Superior temporal gyrus (tissue), 1 donor: ENCODE data around the gene ARHGAP22.

Source experiments
- DNase-seq: peaks from one replicate; pipeline ENCODE4 v3.0.0-alpha.2; 2016; ENCODE audit errors: extremely low spot score

The ARHGAP22 gene

DNA sequence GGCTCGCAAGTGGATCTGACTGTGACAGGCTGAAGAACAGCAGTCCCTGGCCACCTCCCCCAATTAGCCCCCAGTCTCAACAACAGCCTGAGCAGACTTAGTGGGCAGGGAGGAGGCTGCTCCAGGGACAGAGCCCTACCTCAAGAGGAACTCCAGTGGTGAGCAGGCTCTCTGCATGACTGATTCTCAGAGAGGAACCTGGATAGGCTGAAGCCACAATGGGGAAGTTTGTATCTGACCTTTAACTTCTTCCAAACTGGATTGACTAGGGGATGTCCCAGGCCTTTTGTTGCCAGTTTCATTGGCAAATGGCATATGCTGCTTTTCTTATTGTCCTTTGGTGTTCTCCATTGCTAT is 93.0 kb downstream of the ARHGAP22 start:
- DNase-seq = no peak

DNA sequence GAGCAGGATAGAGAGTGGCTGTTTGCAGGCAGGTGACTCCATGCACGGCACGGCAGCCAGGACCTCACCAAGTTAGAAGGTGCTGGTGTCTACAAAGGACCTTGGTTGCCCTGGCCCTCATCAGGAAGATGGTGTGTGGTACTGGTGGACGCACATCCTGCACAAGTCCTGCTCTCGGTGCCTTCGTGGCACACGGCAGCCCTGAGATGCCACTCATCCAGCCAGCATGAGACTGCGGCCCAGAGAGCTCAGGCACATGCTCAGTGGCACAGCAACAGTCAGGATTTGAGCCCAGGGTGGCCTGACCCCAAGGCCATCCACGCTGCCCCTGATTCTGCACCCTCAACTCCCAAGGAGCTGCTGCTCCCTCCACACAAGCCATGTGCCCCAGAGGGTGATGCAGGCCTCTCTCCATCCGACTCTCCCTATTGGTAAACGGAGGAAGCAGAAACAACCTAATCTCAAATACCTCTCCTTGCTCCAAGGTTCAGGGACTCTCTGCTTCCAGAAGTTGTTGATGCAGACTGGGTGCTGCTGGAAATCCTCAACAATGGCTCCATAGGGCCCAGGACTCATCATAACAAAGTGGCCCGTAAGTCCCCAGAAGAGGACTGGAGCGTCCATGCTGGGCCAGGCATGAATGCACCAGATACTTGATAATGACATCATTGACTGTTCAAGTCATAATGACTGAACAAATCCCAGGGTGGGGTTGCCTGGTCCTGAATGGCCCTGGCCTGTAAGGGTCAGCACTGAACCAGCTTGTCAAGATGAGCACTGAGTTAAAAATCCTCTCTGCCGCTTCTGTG is 93.6 kb downstream of the ARHGAP22 start:
- DNase-seq = no peak

DNA sequence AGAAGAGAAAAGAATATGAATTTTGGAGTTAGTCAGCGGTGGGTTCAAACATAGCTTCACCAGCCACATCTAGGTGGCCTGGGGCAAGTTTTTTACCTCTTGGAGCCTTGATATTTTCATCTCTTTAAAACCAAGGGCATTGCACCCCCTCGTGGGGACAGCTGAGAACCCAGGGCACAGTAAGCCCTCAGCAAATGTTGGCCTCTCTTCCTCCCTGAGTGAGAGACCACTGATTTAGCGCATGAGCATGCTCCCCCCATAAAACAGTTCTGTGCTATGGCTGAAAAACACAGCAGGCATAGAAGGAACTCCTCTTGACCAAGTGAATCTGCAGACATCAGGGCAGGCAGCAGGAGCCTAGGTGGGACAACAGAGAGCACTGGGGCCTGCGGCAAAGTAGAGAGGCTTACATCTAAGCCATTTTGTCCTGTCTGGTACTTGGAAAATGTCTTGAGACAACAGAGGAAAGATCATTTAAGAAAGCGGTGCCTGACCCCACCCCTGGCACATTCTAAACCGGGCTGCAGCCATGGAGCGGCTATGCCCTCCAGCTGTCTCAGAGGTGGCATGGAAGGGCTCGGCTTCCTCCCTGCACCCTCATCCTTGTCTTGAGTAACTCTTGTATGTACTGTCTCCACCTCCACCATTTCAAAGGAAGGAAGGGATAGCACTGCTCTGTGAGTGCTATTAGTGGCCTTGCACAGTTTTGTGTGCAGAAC is 94.7 kb downstream of the ARHGAP22 start:
- DNase-seq = no peak

DNA sequence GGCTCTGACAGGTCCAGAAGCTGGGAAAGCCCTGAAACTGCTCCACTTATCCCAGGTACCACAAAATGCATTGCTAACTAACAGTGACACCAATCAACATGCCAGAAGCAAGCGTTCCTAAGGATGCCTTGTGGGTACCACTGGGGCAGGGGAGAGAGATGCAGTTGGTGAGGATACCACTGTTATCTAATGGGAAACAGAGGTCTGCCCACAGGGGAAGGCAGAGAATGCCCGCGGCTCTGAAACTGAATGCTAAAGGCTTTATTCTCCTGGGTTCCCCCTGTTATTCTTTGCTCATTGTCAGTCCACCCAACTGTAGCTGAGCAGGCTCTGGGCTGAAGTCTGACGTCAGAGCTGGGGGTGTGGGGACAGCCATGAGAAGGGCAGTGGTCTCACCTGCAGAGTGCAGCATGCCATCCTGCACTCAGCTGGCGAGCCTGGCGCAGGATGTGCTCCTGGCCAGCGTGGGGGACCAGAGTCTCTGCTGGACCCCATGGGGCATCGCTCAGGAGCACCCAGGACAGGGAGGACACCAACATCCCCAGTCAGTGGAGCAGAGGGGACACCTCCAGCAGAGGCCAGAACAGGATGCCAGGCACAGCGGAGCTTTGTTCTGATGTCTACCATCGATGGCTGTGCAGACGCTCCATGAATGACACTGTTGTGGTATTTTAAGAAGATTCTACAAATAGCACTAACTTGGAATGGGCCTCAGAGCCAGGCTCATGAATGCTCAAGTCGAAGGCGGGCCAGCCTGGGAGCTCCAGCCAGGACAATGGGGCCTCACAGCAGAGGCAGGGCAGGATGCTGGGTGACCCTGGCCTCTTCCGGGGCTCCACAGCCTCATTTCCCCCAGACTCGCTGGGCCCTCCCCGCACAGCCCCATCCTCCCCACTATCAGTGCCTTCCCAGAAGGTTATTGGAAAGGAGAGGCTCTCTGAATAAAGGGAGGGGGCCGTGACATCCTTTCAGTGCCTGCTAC is 95.8 kb downstream of the ARHGAP22 start:
- no peak for DNase-seq

DNA sequence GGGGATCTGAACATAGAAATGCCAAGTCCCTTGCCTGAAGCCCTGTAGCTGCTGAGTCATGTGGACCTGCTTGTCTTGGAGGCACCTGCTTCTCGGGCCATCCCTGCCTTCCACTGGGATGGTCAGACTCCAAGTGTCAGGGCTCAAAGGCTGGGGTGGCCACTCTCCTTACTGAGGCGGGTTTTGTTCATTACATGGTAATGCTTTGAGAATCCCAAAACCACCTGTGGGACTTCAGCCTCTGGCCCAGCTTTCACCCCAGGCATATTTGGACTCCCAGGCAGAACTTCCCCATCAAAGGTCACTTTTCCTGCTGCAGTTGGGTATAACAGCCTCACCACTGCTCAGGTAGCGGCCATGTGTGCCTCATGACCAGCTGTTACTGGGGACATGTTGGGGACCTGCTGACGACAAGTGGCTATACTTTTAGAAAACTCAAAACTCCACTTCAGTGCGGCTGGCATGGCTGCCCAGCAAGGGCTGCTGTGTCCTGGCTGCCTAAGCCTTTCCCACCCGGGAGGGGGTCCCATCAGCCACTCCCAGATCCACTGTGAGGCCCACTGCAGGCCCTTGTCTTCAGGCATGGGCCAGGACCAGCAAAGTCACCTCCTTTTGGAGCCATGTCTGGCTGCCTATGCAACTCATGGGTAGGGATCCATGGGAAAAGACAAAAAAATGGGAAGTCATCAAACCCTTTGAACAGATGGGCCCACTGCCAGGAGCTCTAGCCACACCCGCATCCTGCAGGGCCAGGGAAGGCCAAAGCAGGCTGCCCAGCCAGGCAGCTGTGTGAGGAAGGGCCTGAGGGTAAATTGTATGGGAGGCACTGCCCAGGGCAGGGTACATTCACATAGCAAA is 96.7 kb downstream of the ARHGAP22 start:
- no peak for DNase-seq

DNA sequence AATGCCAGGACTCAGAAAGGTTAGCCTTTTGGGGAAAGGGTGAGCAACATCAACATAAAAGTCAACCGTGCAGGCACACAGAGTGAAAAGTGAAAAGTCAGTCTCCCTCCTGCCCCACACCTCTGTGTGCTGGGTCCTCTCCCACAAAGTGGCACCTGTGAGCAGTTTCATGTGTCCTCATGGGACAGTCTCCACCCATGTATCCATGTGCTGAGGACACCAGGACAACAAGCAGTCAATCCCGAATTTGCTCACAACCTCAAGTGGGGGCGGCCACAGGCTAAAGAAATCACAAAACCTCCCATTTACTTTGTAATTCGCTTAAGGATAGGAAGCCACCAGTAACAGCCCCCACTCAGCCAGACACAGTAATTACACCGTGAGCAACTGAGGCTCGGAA is 97.4 kb downstream of the ARHGAP22 start:
- DNase-seq = no peak

DNA sequence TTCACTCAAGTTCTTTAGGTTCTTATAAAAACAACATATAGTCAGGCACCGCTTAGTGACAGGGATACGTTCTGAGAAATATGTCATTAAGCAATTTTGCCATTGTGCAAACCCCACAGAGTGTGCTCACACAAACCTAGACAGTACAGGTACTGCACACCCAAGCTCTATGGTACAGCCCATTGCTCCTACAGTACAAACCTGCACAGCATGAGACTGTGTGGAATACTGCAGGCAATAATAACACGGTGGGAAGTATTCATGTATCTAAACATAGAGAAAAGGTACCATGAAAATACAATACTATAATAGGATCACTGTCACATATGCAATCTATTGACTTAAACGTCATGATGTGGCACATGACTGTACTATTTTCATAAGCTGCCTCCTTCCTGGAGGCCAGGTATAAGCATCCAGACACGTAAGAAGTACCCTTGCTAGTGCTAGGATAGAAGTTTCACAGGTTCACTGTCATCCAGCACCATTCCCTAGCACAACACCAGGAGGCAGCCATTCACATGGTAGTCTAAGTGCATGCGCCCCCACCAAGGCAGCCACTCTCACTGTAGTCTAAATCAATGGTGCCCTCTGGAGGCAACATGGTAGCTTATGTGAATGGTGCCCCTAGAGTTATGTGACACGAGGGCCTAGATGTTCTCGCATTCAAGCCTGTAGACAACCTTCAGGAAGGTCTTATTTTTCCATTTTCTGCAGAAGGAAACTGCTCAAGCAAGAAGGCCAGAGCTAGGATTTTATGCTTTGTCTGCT is 98.5 kb downstream of the ARHGAP22 start:
- DNase-seq = peak; percentile 55

DNA sequence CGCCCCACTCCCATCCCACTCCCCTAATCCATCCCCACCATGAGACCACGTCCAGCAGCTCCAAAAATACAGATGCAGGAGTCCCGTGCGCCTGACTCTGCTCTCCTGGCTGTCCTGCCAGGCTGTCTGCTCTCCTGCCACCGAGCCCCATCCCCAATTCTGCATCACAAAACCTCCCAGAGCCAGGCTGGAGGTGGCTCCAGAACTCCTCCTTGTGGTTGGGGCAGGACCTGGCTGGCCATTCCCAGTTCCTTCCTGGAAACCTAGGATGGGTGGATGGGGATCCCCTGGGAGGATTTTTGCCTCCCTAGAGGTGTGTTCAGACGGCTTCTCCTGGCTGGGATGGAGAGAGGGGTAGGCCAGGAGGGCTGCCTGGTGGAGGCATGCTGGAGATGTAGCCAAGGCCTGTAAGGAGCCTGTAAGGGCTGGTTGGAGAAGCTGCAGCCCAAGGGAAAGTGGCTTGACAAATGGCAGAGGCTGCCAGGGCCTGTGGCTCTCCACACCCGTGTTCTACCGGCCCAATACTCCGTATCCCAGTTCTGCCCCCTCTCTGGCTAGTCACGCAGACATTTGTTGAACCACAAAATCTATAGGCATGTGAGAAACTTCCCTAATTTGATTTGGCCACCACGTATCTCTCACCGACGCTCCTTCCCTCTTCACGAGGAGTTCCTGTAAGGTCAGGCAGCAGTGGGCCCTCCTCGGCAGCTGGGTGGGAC is 99.3 kb downstream of the ARHGAP22 start:
- DNase-seq = no peak

DNA sequence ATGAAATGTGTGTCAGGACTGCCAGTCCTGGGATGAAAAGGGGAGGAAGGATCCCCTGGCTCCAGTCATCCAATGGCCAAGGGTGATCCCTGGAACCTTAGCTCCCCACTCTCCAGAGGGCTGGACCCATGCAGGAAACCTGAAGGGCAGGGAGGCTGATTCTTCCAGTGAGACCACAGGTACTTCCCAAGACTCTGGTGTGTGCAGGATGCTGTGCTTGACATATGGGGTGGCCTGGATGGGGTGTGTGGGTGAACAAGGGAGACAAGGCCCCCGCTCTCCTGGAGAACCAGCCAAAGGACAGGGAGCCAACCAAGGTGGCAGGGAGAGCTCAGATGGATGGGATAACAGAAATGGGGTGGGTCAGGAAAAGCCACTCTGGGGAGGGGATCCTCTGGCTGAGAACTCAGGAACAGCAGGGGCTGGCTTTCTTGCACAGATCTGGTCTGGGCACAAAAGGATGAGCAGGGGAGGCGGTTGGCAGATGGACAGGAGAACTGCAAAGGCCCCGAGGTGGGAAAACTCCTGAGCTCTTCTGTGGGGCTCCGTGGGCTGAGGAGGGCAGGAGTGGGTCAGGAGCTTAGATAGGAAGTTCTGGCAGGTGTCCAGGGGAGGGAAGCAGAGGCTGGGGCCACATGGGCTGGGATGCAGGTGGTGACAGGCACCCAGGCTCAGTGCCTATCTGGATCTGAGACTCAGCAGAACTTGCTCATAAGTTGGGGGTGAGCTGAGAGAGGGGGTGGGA is 100.6 kb downstream of the ARHGAP22 start:
- DNase-seq = no peak

DNA sequence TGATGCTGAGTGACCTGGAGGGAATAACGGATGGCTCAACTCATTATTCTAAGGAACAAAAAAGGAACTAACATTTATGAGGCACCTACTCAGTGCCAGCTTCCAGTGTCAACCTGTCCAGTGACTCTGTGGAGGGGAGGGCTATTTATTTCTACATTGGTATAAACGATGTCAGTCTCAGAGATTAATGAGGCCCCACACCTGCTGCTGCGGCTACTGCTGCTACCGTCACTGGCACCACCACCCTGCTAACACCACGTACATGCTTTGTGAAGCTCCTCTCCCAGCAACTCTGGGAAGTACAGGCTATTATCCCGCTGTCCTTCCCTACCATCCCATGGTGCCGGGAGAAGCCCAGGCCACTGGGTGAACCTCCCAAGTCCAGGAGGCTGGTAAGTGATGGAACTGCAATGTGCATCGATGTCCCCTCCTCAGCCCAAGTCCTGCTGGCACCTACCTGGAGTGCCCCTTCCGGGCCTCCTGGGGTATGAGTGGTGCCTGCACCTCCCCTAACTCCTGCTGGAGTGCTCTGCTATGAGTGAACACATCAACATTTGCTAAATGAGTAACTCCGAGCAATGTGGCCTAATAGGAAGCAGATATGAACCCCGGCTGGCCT is 101.5 kb downstream of the ARHGAP22 start:
- no peak for DNase-seq

DNA sequence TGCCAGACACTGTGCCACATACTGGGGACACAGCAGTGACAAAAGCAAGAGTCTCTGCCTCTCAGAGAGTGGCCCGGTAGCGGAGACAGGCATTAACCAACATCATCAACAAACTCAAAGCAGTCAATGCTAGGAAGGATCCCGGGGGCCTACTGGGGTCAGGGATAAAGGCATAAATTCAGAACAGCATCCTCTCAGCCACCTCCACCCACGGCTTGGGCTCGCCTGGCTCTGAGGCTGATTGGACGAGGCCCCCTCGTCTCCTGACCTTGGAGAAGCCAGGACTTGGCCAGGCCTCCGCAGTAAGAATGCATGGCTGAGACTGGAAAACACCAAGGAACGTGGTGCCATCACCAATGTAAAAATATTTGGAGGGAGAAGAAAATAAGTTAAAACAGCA is 102.1 kb downstream of the ARHGAP22 start:
- no peak for DNase-seq

DNA sequence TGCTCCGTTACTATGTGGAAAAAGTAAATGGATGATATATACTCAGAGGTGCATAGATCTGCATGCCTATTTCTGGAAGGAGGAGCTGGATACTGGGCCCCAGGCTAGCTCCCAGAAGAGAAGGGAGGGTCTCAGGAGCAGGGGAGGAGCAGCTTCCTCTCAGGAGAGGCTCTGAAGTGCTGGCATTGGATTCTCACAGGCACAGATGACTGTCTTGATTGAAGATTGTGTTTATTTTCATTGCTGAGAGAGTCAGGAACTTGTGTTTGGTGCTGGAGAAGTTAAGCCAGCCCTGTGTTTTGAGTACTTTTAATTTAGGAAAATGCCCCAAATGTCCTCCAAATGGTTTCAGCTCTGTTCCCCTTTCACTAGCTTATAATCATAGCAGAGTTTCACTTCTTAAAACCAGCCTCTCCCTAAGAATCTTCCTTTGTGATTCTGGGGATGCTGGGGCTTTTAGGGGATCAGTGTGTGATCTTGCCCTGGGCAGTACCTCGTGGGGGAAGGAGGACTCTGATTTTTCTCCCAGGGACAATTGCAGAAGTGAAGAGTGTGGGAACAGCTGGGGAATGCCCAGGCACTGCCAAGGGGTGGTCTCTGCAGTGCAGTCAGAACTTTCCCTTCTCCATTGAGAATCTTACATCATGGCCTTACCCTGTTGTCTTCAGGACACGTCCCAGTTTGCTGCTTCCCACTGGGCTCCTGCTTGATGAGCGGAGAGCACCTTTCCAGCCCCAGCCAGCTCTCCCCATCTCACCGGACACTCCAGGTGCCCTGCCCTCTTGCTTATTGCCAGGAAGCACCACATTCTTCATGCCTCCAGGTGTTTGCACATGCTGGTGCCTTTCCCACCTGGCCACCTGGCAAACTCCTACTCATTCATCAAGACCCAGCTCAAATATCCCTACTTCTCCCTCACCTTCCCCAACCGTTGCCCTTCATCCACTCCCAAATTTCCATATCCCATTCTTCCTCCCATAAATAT is 102.8 kb downstream of the ARHGAP22 start:
- DNase-seq = no peak

DNA sequence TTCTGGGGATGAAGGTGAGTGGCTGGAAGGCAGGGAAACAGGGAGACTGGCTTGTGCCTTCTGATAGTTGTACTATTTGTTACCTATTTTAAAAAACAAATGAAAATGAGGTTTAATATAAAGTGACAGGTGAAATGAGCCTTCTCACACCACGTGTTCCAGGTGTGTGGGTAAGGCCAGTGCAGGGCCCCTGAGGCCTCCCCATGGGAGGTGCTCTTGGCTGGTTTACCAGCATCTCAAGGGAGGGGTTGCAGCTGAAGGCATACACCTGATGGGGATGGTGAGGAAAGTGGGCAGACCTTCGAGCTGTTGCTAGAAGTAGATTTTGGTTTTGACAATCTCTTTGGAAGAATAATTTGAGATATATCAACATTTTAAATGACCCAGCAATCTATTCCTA is 103.6 kb downstream of the ARHGAP22 start:
- no peak for DNase-seq

DNA sequence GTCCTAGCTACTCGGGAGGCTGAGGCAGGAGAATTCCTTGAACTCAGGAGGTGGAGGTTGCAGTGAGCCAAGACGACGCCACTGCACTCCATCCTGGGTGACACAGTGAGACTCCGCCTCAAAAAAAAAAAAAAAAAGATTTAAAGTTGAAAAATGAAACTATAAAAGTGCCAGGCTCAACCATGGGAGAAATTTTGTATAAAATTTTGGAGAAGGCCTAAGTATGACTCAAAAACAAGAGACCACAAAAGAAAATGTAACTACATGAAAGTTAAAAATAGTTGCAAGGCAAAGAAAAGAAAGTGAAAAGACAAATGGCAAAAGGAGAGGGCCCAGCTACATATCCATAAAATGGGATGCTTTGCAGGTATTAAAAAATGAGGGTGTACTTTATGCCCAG is 104.1 kb downstream of the ARHGAP22 start:
- no peak for DNase-seq

DNA sequence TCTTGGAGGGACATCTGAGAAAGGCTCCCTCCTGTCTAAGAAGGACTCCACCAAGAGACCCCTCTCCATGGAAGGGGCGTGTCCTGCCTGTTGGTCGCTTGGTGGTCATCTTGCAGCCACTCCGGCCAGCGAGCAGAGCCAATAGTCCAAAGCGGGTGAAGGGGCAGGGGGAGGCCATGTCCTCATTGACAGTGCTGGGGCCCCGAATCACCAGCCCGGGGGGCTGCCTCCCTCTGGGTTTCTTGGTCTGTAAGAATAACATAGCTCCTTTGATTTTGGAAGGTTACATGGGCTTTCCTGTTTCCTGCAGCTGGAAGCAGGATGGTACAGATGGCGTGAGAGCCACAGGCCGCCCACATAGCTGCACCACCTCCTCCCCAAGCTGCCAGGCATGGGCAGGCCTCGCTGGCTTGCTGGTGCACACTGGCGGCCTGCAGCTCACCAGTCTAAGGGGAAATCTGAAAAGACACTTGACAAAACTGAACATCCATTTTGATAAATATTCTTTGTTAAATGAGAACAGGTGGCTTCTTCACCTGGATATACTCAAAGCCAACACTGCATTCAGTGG is 105.8 kb downstream of the ARHGAP22 start:
- no peak for DNase-seq

DNA sequence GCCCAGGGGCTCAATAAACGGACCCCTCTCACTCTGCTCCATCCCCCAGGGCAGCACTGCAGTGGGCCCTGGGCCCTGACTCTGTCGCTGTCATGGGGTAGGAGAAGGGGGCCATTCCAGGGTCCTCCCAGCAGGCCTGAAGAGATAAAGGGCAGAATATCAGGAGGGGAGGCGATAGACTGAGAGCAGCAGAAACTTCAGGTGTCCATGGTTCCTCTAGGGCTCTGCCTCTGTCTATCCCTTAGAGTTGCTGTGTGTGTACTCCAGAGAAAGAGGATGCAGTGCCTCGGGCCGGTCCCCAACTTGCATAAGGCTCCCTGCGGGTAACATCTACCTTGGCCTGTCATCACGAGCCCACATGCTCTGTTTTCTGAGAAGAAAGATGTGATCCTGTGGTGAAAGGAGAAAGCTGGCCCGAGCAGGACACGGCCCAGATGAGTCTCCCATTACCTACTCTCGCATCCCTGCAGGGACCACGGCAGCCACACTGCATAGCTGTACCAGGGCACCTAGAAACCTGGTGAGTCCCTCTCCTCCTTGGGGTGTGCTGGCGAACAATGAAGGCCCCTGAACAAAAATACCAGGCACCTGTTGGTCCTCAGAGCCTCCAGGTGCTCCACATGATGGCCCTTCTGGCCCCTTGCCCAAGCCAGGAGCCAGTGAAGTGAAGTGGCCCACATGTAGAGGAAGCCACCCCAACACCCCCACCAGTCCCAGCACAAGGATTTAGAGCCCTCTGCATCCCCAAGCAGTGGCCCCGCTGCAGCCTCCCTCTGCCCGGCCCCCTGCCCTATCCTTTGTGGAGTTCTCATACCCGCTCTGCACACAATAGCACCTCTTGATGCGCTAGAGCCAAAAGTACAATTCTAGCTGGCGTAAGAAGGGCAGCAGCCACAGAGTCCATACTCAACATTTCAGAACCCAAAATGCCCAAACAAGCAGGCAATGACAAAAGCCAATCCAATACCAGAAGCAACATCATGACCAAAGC is 106.8 kb downstream of the ARHGAP22 start:
- no peak for DNase-seq
